GM19025 (cell line): ENCODE results near the gene PTPRM.

ENCODE experiments used
- ATAC-seq: cut with Tn5 transposase; IDR thresholded peaks from one replicate; pipeline ENCODE4 v1.9.1; 2021; ENCODE audit warnings: mild to moderate bottlenecking, low read depth, moderate library complexity; ENCODE audit not compliant: unreplicated experiment

PTPRM gene

GRCh38 chr18:7663366-7664312 is 96.5 kb downstream of the PTPRM start:
- ATAC-seq, result no peak

DNA sequence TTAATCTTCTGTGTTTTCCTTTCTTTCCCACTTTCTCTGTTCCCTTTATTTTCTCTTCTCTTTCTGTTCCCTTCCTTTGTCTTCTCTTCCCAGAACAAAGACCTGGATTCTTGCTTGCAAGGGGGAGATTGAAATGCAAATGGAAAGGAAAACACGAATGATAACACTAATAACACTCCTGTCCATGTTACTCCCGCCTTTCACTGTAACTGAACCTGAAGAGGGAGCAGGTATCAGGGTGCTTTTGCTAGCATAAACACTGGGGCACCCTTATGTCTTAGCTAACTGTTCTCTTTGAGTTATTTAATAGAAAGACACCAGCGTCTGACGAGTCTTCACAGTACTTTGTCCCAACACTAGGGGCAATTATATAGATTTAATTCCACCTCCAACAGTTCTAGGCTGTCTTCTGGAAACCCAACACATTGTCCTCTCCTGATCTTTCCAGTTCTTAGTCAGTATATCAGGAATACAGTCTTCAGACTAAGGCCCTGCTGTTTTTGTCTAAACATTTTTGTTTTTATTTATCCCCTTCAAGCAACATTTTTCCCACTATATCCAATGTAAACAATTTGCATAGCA is 99.2 kb downstream of the PTPRM start:
- ATAC-seq, result no peak

DNA sequence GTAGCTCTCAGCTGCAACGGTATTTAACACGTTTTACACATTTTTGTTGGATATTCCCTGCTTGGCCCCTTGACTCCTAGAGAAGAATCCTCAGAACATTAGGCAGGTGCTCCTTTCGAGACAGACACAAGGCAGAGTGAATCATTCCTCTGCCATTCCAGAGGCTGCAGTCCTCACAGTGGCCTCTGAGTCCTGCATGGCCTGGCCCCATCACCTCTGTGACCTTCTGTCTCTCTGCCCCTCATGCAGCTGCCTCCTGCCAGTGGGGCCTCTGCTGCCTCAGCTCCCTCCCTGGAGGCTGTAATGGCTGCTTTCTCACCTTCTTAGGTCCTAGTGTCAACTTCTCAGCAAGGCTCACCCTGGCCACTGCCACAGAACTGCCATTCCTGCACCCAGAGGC is 101.3 kb downstream of the PTPRM start:
- ATAC-seq, result no peak

- no peak for ATAC-seq
Observed at GRCh38 chr18:7669361-7669760, 102.2 kb downstream of the PTPRM start.

- no peak for ATAC-seq
Observed at GRCh38 chr18:7671105-7671504, 104.0 kb downstream of the PTPRM start.

GRCh38 chr18:7676253-7676873 is 109.2 kb downstream of the PTPRM start:
- no peak for ATAC-seq

DNA sequence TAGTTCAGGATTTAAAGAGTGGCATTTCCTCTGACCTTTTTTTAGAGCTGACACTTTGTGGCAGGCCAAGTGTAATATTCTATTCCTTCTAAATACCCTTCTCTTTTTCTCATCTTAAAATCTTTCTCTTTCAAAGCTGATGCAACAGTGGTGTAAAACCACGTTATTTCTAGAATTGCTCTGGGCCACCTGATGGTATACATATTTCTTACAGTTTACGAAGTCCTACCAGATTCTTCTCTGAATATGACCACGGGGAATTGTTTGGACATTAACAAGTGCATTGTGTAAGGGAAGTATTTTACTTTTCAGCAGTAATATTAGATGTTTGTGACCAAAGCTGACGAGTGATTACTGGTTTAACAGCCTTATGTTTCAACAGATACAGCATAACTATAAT is 109.9 kb downstream of the PTPRM start:
- ATAC-seq, result no peak

GRCh38 chr18:7677424-7677823 is 110.3 kb downstream of the PTPRM start:
- no peak for ATAC-seq

DNA sequence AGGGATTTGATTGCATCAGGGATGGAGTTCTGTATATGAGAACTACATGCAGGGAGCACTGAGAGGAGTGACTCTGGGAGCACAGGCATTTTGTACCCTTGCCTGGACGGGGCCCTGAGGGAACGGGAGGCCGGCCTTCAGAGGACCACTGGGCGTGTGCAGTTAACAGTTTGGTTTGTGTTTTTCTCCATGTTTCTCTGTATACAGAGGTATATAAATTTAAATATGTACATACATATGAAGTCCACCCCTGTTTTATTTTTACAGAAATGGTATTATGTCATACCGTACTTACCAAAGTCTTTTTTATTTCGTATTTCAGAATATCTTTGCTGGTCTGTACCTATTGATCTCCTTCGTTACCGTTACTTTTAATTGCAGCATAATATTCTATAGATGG is 111.3 kb downstream of the PTPRM start:
- no peak for ATAC-seq

DNA sequence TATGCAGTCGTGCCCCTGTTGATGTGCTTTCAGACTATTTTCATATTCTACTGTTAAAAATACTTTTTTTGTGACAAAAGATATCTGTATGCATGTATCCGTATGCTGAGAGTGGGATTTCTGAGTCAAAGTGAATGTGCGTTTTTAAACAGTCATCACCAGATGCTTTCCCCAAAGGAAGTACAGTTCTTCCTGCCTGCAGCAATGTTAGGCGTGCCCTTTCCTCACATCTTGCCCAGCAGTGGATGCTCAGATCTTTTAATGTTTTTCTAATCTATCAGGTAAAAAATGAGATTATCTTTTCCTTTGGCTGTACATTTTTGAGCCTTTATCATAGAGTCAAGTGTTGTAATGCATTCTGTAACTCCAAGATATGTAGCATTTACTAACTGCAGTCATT is 111.7 kb downstream of the PTPRM start:
- no peak for ATAC-seq

GRCh38 chr18:7681298-7681697 is 114.2 kb downstream of the PTPRM start:
- no peak for ATAC-seq

- no peak for ATAC-seq
Observed at GRCh38 chr18:7682321-7682720, 115.2 kb downstream of the PTPRM start.

- no peak for ATAC-seq
Observed at GRCh38 chr18:7683753-7684152, 116.6 kb downstream of the PTPRM start.

DNA sequence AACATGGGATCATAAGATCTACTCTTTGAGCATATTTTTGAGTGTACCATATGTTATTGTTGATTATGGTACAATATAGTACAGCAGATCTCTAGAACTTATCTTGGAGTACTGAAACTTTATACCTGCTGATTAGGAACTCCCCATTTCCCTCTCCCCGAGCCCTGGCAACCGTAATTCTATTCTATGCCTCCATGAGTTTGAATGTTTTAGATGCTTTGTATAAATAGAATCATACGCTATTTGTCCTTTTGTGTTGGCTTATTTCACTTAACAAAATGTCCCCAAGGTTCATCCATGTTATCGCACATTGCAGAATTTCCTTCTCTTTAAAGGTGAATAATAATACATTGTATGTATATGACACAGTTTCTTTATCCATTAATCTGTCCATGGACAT is 117.2 kb downstream of the PTPRM start:
- ATAC-seq, result no peak

GRCh38 chr18:7684966-7685365 is 117.8 kb downstream of the PTPRM start:
- ATAC-seq, result no peak

- no peak for ATAC-seq
Observed at GRCh38 chr18:7686278-7686677, 119.2 kb downstream of the PTPRM start.

DNA sequence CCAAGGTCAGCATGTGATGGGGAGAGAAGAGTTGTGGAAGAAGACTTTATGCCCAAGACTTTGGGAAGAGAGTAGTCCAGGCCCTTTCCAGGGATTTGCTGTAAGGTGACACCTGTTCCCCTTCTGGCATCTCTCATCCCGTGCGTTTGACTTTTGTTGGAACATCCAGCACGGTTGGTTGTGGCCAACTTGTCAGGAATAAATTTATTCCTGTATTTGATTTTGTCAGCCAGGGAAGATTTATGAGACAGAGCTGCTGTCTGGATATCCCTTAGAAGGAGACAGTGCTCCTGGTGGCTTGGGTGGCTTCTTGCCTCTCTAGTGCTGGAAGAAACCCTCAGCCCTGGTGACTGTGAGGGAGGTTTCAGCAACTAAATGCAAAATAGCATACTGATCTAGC is 121.5 kb downstream of the PTPRM start:
- ATAC-seq, result no peak

DNA sequence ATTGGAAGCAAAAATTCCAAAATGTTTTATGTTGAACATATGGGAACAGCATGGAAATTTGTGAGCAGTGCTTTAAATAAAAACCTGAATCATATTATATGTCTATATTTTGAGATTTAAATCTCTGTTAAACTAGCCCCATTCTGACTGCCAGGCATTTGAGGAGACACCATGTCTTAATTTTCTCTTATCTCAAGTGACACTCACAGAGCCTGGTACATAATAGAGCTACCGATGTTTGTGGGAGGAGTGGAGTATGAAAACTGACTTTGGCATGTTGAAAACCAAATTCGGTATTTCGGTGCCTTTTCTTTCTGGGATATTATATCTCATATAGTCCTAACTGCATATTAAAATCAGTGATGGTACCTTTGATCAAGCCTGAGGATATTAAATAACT is 124.1 kb downstream of the PTPRM start:
- ATAC-seq, result no peak

GRCh38 chr18:7696780-7697179 is 129.7 kb downstream of the PTPRM start:
- no peak for ATAC-seq

DNA sequence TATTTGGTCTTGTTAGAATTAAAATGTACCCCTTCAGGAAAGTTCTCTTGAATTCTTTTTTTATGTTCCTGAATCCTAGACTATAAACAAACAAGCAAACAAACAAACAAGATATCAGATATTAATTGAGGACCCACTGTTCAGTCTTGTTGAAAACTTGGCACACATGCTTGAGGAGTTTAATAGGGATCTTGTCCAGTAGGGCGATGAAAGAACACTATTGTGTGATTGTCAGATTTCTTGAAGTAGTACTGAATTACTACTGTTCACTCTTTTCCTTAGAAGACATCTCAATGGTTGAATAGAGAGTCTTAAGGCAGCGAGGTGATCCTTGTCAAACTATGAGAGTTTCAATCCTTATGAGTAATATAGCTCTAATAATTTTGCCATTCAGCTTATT is 130.2 kb downstream of the PTPRM start:
- ATAC-seq, result no peak

DNA sequence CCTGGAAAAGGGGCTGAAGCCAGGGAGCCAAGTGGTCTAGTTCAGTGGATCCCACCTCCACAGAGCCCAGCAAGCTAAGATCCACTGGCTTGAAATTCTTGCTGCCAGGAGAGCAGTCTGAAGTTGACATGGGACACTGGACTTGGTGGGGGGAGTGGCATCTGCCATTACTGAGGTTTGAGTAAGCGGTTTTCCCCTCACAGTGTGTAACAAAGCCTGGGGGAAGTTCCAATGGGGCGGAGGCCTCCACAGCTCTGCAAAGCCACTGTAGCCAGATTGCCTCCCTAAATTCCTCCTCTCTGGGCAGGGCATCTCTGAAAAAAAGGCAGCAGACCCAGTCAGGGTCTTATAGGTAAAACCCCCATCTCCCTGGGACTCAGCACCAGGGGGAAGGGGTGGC is 144.4 kb downstream of the PTPRM start:
- no peak for ATAC-seq

- no peak for ATAC-seq
Observed at GRCh38 chr18:7720395-7720794, 153.3 kb downstream of the PTPRM start.
